Activated CD4-positive, alpha-beta T cell treated with anti-CD3 and anti-CD28 coated beads for 48 hours (primary cell): ENCODE data around the gene CPEB3.
"Not testable (repeated sequence)": the region's sequence is repeated elsewhere in the genome, so short reads cannot be mapped to it uniquely, and the experiment has no call there.

Experiments used
- DNase-seq: peaks from one replicate; pipeline ENCODE4 v3.0.0-alpha.2; 2020

The CPEB3 gene

DNA sequence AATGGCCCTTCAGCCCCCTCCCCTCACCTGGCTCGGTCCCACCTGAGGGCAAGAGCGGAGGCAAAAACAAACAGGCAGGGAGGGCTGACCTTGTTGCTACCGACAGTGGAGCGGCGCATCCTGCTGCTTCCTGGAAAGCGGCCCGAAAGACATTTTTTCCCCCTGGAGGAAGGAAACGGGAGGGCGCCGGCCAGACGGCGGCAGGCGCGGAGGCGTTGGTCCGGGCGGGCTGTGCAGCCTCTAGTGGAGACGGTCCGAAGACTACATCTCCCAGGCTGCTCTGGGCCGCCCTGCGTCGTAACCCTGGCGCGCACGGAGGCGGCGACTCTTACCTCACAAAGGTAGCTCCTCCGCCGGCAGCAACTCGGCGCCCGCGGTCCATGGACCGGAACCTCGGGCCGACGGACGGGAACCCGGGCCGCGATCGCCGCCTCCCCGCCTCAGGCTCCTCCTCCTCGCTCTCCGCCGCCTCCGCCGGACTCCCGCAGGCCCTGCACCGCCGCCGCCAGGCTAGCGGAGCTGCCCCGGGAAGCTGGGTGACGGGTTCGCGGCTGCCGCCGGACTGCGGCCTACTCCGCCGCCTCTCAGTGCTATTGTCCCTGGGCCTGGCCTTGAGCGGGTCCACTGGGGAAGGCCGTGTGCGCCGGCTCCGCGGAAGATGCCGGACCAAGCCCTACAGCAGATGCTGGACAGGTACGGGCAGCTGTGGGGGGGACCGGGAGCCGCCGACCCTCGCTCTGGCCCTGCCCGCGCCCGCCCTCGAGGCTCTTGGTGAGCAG, at the start of gene CPEB3, which contains the start of gene MARCHF5:
Gene CPEB3, minus strand, starts transcription at position 242 of the 779 bp plus-strand sequence. CDS start 50,728 bp downstream, outside the sequence.
Gene MARCHF5, plus strand, starts transcription at position 331 of the 779 bp plus-strand sequence. Its CDS starts 328 bp downstream, at position 659.
- peak; percentile 94 for DNase-seq

DNA sequence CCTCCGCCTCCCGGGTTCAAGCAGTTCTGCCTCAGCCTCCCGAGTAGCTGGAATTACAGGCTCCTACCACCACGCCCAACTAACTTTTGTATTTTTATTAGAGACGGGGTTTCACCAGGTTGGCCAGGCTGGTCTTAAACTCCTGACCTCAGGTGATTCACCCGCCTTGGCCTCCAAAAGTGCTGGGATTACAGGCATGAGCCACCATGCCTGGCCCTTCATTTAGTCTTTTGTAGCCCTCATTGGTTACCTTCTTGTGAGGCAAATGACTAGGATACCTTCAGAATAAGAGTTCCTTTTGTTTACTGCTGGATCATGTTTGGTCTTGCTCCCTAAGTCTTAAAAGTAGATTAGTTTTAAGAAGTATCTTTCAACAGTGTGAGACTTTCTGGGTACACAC, 39.0 kb upstream of the CPEB3 start:
- not testable (repeated sequence) for DNase-seq

DNA sequence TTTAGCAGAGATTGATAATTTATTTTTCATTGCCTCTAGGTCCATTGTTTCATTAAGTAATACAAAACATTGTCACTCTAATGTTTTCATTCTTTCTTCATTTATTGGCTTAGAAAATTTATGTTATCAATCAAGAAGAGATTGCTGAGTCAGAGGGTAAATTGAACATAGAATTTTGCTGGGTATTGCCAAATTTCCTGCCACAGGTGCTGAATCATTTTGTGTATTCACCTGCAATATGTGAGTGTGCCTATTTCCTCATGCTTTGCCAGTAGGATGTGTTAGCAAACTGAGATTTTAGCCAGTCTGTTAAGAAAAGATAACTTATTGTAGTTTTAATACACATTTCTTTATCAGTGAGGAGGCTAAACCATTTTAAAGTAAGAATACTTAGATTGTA, 38.1 kb upstream of the CPEB3 start:
- no peak for DNase-seq

DNA sequence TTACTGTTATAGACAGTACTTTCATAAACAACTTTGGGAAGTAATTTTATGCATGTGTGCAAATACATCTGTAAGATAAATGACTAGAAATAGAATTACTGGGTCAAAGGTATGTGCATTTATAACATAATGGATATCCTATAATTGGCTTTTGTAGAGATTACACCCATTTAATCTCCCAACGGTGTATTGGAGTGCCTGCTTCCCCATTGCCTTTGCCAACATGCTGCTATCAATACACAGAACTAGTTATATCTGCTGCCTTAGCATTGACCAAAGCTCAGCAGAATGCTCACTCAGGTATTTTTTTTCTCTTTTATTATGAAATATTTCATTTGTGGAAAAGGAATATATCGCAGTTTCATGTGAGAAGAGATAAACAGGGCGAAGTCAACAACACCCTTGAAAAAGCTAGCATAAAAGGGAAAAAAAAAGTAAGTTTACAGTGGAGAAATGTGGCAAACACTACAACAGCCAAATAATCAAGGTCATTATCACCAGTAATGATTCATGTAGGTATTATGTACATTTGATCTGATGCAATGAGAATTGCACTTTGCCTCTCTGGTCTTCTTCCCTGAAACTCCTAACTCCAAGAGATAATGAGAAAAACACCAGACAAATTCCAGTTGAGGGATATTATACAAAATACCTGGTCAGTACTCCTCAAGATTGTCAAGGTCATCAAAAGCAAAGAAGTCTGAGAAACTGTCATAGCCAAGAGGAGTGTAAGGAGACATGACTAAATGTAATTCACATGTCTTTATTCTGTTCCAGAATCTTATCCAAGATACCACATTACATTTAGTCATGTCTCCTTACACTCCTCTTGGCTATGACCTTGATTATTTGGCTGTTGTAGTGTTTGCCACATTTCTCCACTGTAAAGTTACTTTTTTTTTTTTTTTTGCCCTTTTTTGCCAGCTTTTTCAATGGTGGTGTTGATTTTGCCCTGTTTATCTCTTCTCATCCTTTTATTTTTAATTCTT, 36.9 kb upstream of the CPEB3 start:
- DNase-seq: no peak

DNA sequence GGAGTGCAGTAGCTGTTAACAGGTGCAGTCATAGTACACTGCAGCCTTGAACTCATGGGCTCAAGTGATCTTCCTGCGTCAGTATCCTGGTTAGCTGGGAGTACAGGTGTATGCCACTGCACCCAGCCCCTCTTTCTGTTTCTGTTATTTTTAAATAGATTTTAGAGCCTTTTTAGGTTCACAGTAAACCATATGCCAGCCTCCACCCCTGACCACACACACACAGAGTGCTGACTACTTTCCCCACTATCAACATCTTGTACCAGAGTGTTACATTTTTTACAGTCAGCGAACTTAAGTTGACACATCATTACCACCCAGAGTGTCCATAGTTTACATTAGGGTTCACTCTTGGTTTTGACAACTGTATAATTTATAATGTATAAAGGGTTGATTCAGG, 32.2 kb upstream of the CPEB3 start:
- no peak for DNase-seq

DNA sequence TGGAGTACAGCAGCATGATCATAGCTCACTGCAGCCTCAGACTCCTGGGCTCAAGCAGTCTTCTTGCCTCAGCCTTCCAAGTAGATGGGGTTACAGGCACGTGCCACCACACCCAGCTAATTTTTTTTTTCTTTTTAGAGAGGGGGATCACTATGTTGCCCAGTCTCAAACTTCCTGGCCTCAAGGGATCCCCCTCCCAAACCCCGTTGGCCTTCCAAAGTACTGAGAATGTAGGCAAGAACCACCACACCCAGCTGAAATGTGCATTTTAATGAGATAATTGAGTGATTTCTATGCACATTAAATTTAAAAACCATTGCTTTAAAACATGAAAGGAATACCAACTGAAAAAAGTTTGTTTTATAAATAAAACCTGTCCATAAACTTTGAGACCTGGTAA, 25.7 kb upstream of the CPEB3 start:
- DNase-seq: no peak

DNA sequence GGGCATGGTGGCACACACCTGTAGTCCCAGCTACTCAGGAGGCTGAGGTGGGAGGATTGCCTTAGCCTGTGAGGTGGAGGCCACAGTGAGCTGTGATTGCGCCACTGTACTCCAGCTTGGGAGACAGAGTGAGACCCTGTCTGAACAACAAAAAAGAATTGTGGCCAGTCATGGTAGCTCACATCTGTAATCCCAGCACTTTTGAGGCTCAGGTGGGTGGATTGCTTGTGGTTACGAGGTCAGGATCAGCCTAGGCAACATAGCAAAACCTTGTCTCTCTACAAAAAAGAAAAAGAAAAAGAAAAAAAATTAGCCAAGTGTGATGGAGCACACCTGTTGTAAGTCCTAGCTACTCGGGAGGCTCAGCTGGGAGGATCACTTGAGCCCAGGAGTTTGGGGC, 22.9 kb upstream of the CPEB3 start:
- DNase-seq: no peak

DNA sequence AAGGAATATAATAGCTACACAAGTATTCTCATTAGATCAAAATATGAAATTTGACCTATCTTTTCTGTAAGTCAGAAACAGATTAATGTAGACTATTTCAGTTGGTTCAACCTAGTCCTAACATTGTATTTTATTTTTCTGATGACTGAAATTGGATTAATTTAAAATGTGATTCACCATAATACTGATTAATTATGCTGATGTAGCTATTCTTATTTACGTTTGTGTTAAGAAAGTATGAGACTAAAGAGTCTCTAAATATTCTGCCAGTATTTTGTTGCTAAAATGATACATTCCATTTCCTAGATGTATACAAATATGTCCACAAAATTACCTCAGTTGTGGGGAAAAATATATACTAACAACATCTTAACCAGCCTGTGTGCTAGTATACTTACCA, 18.4 kb upstream of the CPEB3 start:
- DNase-seq: no peak

DNA sequence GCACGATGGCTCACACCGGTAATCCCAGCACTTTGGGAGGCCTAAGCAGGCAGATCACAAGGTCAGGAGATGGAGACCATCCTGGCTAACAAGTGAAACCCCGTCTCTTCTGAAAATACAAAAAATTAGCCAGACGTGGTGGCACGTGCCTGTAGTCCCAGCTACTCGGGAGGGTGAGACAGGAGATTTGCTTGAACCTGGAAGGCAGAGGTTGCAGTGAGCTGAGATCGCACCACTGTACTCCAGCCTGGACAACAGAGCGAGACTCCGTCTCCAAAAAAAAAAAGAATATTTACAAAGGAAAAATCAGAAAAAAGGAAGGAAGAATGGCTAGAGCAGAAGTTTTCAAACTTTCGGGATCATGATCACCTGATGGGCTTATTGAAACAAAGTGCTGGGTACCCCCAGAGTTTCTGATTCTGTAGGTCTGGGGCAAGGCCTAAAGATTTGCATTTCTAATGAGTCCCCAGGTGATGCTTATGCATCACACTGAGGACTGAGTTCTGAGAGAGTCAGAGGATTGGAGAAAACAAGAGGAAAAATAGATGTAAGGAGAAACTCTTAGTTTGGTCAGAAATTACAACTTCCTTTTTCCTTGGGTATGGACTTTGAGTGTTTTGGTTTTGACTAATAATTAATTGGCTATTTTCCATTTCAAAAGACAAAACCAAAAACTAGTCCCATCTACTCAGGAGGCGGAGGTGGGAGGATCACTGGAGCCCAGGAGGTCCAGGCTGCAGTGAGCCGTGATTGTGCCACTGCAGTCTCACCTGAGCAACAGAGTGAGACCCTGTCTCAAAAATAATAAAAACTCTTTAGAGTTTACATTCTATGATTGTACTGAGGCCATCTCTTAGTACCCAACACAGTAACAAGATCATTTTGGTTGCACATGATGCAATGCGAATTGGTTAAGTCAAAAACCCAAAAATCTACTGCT, 14.5 kb upstream of the CPEB3 start:
- no peak for DNase-seq

DNA sequence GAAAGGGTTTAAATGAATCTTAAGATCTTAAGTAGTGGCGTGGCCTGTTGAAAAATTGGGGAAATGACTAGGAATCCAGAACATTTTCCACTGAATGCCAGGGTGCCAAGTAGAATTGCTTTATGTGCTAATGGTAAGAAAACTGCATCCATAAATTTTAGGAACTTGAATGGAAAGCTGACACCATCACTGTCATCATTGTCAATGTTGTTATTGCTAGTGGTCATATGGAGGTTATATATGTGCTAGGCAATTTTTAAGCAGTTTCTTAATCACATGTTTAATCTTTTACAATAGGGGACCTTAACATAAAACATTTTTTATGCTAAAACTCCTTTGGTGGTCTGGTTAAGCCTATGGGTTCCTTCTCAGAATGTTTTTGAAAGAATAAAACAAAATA, 13.2 kb upstream of the CPEB3 start:
- no peak for DNase-seq

DNA sequence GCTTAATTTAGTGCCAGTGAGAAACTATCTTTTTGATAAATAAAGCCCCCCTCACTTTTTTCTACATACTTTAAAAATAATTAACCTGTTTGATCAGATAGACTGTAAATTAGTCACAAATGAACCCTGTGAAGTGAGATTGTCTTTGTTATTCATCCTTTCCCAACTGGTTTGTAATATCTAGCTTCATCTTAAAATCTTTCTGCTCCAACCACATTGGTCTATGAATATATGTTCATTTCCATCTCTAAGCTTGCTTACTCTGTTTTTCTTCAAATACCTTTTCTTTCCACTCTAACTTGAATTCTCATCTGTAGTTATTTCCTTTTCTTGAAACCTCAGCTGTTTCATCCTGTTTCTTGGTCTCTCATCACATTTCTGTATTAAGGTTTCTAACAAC, 12.2 kb upstream of the CPEB3 start:
- DNase-seq: no peak

DNA sequence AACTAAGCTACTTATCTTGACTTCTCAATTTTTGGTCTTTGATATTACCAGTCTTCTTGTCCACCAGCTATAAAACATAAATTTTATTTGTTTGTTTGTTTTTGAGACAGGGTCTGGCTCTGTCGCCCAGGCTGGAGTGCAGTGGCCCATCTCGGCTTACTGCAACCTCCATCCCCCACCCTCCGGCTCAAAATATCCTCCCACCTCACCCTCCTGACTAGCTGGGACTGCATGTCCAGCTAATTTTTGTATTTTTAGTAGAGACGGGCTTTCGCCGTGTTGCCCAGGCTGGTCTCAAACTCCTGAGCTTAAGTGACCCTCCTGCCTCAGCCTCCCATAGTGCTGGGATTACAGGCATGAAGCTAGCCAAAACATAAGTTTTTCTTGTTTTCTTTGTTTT, 7.6 kb upstream of the CPEB3 start:
- no peak for DNase-seq

DNA sequence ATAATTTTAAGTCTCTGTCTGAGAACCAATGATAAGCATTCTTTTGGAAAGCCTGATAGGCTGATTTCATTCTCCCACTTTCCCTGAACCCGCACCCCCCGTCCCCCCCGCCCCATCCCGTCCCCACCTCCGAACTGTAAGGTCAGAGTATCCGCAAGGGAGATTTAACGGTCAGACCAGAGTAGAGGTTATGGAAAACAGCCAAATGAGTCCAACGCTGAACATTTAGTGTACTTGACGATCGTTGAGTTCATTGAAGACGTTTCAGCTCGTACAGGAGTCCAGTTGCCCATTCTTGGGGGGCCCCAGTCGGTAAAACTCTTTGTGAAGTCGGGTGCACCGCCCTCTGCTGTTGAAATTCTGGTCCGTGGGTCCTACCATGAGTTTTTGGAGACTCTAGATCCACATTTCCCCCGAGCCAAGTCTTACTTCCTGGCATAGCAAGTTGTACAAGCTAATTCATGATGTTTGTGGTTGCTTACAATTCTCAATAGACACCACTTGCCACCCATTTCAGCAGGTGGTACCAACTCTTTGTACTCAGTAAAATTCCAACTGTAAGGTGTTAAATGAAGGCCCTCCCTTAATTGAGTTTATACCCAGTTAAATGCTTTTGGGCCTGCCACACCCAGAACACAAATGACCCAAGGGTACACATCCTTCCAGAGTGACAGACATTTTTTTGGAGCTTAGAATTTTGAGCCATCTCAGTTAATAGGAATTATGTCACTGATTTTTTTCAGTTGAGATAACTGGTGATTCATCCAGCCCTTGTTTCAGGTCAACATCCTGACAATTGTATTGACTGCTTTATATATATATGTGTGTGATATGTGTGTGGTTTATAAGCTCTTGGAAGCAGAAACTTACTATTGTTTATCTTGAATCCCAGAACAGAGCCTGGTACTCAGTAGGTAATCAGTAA, 1.3 kb upstream of the CPEB3 start:
- DNase-seq: peak; percentile 68

DNA sequence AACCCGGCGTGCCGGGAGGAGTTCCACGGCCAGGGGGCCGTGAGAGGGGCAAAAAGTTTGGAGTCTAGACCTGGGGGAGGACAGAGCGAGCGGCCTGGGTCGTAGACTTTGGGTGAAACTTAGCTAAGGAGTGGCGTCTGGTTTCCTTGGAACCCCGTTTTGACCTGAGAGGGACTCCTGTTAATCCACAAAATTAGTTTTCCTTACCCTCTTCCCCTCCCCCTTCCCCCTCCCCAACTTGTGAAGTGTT, 663 bp upstream of the CPEB3 start:
- DNase-seq: no peak

DNA sequence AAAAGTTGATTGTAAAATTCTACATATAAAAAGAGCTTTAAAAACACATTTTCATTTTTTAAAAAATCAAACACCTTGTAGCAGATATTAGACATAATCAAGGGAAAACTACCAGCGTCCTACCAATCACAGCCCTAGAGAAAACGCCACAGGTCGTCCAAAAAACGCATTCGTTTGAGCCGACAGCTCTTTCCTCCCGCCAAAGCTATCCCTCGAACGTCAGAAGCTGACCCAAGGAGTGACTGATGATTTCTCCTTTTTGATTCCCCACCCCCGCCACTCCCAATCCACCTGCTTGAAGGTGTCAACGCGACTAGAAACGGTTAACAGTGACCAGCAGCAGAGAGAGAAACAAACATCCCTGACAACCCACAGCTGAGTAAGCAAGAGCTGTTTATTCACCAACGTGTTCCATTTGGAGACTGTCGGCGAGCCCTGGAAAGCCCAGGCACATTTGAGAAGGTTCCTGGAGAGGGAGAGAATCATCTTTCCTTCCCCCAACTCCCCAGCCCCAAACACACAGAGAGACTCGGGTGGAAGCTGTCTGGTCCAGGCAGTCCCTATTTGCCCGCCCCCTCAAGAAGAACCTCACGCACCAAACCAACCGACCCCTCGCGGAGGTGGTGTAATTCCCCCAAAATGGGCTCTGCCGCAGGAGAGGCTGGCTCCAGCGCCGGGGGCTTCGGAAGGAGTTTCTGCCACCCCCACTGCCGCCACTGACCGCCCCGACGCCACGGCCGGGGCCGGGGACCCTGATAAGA, 622 bp downstream of the CPEB3 start:
- DNase-seq: peak; percentile 27

DNA sequence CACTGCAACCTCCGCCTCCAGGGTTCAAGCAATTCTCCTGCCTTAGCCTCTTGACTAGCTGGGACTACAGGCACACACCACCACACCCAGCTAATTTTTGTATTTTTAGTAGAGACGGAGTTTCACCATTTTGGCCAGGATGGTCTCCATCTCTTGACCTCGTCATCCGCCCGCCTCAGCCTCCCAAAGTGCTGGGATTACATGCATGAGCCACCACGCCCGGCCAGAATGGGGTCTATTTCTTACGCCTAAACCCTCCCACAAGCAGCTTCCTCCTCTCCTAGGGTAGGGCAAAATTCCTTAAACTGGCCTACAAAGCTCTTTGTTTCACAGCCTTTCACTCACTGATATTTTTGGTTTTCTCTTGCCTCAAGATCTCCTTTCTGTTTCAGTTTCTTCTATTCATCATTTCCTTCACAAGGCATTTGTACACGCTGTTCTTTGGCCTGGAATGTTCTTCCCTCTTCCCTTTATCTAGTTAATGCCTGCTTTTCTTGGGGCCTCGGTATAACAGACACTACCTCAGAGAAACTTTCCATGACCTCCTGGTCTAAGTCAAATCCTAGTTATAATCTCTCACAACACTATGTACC, 6.7 kb downstream of the CPEB3 start:
- no peak for DNase-seq

DNA sequence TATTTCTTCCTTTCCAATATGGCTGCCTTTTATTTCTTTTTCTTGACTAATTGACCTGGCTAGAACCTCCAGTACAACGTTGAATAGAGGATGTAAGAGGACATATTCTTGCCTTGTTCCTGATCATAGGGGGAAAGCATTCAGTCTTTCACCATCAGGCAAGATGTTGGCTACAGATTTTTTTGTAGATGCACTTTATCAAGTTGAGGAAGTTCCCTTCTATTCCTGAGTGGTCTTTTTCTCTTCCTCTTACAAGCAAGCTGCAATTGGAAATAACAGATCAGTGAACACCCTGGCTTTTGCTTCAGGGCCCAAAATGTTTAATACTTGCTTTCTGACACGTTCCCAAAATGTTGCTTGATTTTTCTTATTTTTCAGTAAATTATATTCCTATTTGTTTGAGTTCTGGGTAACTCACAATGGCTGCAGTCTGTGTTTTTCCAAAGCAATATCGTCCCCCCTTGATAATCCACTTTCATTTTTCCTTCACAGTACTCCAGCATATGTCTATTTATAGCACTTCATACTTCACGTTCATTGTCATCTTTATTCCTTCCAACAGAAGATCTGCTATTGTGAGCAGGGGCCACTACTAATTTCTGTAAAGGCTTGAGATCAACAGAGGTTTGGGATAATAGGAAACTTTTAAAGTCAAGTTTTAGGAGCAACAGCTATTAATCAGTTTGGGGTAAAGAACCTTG, 11.7 kb downstream of the CPEB3 start:
- no peak for DNase-seq

DNA sequence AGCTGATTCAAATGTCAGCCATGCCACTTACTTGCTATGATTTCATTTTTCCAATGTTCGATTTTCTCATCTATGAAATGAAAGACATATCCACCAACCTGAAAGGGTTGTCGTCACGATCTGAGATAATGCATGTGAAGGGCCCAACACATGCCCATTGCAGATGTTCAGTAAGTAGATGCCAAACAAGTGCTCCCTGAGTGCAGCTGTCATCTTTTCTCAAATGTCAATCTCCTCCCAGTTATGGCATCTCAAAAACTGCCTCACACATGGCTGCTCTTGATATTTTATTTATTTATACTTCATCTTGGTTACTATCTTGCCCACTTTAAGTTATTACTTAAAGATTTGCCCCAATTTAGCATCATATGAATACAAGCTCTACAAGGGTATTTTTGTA, 16.8 kb downstream of the CPEB3 start:
- DNase-seq: no peak

DNA sequence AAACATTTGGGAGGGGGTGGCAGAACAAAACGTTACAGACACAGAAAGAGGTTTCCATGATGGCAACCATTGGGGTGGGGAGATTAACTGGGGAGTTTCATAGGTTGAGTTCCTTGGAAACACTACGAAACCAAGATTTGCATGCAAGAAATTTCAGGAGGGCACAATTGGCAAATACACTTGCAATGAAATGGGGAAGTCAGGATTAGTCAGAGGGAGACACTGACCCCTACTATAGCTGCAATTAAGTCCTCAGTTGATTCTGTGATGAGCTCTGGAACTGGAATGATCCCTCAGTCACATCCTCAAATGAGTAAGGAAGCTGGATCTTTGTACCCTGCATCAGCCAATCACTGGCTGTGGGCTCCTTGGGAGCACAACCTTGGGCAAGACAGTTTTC, 22.1 kb downstream of the CPEB3 start:
- no peak for DNase-seq

DNA sequence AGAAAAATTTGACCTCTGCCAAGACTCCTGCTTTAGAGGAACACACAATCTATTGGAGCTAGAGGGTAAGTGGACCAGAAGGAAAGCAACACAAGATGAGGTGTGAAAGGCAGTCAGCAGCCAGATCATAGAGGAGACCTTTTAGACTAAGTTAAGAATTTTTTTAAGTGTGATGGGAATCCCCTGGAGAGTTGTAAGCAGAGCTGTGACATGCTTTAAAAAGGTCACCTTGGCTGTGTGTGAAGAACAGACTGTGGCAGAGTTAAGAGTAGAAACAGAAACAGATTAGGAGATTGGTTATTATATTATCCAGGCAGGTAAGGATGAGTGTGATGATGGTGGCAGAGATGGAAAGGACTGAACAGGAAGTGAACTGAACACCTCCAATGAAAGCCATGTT, 23.5 kb downstream of the CPEB3 start:
- no peak for DNase-seq
